Activated CD4-positive, alpha-beta T cell treated with anti-CD3 and anti-CD28 coated beads, Interleukin-2, amount 50 U/mL, for 24 hours (primary cell): ENCODE data around the gene GNAT1.

ENCODE experiments used
- DNase-seq, 2 donors: peaks; one replicate each; pipeline ENCODE4 v3.0.0-alpha.2; 2020; ENCODE audit warnings: low read depth in 1 of 2, low spot score in 1 of 2

Gene GNAT1

DNA sequence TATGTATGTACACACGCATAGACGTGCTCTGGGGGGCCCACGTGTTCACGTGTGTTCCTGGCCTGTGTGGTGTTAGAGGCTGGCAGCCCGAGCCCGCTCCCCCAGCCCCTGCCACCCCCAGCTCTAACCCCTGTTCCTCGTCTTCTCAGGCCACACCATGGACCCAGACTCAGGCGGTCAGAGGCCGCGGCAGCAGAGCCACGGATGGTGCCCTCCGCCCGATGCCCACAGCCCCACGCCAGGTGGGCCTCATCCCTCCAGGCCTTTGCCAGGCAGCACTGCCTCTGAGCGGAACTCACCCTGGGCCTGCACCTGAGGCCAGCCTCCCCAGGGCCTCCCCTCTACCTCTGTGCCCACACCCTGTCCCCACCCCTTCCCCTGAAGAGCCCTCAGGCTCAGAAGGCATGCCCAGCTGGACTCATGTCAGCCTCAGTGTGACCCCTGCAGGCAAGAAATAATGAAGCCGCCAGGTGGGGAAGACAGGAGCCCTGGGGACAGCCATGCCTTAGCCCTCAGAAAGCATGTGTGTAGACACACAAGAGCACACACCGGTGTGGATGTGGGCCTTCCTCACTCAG is 16.4 kb upstream of the GNAT1 start:
- DNase-seq = no peak

DNA sequence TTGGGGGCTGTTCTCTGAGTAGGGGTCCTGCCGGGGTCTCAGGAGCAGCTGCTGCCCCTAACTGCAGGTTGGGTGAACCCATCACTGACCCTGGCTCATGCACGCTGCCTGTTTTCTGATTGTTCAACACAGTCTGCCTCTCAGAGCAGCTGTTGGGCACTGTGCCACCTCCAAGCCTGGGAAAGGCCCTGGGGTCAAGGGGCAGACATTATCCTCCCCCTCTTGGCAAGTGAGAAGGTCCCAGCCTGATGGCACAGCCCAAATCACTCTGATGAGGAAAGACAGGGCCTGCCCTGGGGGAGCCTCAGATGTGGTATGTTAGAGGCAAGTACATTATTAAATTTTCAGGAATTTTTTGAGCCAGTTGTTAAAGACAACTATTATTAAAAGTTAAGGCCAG is 14.1 kb upstream of the GNAT1 start:
- no peak for DNase-seq

DNA sequence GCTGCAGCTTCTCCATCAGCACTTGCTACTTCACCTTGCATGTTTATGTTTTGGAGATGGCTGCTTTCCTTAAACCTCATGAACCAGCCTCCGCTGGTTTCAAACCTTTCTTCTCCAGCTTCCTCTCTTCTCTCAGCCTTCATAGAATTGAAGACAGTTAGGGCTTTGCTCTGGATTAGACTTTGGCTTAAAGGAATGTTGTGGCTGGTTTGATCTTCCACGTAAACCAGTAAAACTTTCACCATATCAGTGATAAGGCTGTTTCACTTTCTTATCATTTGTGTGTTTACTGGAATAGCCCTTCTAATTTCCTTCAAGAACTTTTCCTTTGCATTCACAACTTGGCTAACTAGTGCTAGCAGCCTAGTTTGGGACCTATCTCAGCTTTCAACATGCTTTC is 11.7 kb upstream of the GNAT1 start:
- no peak for DNase-seq

- no peak for DNase-seq
Observed at GRCh38 chr3:50181985-50182384, 9.4 kb upstream of the GNAT1 start.

GRCh38 chr3:50182533-50183099 is 8.8 kb upstream of the GNAT1 start:
- no peak for DNase-seq

- DNase-seq = no peak
Observed at GRCh38 chr3:50183755-50184154, 7.7 kb upstream of the GNAT1 start.

DNA sequence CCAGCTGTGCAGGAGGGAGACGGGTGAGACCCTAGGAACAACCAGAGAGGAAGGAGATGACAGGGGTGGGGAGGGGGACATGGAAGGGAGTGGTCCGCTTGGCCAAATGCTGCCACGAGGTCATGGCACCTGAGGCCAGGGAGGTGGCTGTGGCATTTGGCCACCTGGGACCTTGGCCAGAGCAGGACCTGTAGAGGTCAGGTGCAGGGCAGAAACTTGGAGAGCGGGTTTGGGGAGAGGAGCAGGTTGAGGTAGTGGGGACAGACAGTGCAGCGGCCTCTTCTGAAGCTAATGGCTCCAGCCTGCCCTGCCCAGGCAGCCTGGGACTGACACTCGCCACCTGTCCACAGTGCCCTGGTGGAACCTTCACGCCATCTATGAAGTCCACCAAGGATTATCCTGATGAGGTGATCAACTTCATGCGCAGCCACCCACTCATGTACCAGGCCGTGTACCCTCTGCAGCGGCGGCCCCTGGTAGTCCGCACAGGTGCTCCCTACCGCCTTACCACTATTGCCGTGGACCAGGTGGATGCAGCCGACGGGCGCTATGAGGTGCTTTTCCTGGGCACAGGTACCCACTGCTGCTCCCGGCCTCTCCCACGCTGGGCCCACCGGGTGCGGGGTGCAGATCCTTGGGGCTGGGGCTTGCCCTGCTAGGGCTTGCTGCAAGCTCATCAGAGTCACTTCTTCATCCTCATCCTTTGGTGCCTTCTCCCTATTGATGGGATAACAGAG is 7.0 kb upstream of the GNAT1 start:
- no peak for DNase-seq

DNA sequence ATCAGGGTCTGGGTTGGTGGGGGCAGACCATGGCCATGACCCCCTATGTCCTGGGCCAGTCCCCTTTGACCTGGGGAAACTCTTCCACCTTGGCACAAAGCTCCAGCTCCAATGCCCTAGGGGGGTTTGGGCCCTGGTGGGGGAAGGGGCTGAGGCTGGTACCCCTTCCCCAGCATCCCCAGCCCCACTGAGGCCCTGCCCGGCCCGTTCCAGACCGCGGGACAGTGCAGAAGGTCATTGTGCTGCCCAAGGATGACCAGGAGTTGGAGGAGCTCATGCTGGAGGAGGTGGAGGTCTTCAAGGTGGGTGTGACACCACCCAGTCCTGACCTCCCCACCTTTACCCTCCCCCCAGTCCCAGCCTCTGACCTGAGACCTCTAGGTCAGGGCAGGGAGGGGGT is 6.2 kb upstream of the GNAT1 start:
- no peak for DNase-seq

DNA sequence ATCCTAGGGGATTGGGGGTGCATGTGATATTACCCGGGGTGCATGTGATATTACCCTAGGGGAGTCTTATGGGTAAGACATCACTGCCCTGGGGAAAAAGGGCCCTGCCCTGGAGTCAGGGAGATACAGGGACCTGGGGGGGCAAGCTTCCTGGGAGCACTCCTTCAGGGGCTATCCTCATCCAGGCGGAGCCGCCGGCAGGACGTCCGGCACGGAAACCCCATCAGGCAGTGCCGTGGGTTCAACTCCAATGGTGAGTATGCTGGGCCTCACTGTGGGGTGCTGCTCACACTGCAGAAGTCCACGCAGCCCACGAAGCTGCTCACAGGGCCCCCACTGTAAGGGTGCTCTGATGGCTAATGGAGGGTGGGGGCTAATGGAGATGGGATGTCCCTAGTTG is 5.3 kb upstream of the GNAT1 start:
- no peak for DNase-seq

GRCh38 chr3:50187750-50188149 is 3.7 kb upstream of the GNAT1 start:
- no peak for DNase-seq

DNA sequence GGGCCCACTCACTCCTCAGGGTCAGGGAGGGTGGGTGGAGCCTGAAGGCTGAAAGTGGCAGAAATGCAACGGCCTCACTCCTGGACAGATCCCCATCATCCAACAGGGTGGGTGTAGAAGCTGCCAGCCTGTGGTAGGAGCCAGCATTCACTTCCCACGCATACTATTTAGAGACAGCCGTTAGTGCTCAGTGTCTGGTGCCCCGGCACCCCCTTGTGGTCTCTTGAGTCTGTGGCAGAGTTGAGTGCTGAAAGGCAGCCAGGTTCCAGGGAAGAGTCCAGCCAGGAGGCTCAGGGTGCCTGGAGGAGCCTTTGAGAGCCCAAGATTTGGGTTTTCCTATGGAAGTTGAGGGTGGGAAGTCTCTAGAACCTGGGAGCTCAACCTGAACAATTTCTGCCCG is 2.1 kb upstream of the GNAT1 start:
- DNase-seq = peak in 1 of 2 donors; percentile 27

DNA sequence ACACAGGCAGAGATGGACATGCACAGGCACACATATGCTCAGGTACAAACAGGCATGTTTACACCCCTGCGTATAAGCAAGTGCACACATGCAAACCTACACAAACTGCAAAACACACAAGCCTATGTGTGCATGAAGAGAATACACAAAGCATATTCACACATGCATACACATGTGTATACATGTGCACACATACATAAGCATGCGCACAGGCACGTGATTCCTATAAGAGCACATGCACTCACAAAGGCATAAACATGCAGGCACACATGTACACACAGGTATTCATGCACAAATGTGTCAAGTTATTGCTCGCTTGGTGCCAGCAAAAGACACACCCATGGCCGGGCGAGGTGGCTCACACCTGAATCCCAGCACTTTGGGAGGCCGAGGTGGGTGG is 1.4 kb upstream of the GNAT1 start:
- no peak for DNase-seq

DNA sequence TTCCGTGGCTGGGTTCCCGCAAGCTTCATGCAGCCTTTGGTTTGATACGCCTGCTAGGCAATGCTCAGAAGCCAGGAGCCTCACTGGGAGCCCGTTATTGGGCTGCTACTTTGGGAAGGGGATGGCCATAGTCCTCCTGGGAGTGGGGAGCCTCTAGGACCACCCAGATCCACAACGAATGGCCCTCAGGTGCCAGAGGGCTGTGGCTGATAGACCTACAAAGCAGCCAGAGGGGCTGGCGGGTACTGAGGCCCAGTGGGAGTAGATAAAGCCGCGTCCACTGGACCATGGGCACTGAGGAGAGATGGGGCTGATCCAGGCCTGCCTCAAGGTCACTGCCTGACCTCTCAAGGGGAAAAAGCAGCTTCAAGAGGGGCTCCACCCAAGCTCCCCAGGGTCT is 714 bp downstream of the GNAT1 start:
- no peak for DNase-seq

DNA sequence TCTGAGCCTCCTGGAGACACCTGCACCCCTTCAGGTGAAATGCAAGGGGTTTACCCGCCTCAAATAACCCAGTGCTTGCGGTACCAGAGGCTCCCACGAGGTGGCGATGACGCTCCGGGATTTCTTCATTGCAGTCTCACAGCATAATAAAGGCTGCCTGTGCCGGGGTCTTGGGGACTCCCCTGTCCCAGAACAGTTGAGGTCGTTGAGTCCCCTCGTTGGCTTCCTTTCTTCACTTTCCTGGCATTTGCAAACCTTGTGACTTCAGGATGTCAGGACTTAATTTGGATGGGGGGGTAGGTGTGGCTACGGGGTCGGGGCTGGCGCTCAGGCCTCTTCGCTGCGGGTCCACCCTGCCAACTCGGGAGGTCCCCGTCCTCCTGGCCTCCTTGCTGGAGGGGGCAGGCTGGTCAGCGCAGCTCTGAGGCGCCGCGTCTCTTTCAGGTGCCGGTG is 1.3 kb downstream of the GNAT1 start:
- DNase-seq = peak; percentile 78

GRCh38 chr3:50193286-50193685 is 1.9 kb downstream of the GNAT1 start:
- no peak for DNase-seq

DNA sequence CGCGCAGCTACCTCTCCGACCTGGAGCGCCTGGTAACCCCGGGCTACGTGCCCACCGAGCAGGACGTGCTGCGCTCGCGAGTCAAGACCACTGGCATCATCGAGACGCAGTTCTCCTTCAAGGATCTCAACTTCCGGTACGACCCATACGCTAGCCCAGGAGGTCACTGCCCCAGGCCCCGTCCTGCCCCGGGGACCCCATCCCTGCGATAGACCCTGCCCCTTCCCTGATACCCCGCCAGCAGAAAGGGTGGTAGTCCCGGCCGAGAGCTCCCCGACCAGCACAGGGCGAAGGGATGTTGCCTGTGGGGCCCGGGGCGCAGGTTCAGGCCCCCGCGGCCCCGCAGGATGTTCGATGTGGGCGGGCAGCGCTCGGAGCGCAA is 2.3 kb downstream of the GNAT1 start:
- no peak for DNase-seq

DNA sequence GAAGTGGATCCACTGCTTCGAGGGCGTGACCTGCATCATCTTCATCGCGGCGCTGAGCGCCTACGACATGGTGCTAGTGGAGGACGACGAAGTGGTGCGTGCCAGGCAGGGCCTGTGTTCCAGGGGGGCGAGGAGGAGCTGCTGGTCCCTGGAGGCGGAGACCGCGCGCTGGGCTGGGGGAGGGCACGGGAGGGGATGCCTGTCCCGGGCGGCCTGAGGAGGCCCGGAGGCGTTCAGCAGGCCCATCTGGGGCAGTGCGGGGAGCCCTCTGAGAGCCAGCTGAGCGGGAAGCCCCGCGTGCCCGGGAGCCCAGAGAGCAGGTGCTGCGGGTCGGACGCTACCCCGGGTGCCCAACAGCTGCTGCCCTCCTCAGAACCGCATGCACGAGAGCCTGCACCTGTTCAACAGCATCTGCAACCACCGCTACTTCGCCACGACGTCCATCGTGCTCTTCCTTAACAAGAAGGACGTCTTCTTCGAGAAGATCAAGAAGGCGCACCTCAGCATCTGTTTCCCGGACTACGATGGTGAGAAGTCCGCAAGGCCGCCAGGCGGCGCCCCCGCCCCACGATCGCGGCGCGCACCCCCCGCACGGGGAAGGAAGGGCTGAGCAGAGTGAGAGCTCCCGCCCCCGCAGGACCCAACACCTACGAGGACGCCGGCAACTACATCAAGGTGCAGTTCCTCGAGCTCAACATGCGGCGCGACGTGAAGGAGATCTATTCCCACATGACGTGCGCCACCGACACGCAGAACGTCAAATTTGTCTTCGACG is 2.9 kb downstream of the GNAT1 start:
- peak; percentile 63 to 73 for DNase-seq

- DNase-seq = no peak
Observed at GRCh38 chr3:50194903-50195500, 3.6 kb downstream of the GNAT1 start.

DNA sequence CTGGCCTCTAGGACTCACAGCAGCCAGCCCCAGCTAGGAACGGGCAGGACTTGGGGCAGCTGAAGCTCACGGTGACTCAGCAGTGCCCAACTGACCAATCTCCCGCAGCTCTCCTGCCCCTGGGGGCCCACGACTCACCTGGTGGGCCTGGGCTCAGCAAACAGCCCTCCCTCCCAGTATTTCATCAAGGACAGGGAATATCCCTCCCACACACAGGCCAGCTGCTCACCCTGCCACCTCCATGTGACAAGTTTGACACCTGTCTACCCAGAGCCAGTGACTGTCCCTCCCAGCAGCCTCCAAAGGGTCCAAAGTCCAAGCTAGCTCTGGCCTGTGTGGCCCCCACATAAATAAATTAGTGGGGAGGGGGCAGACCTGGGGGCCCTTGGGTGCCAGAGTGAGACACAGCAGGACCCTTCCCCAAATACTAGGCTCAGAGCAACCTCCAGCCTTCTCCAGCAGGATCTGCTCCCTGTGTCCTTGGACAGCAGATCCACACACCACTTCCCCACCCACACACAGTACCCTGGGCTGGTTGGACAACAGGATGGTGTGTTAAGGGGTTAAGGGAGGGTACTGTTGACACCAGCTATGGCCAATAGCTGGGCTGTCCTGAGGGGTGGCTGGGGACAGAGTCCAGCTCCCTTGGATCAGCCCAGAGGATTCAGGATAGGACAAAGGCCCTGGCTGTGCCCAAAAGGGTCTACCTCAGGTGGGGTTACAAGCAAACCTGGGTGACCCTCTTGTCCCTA is 4.3 kb downstream of the GNAT1 start:
- no peak for DNase-seq

DNA sequence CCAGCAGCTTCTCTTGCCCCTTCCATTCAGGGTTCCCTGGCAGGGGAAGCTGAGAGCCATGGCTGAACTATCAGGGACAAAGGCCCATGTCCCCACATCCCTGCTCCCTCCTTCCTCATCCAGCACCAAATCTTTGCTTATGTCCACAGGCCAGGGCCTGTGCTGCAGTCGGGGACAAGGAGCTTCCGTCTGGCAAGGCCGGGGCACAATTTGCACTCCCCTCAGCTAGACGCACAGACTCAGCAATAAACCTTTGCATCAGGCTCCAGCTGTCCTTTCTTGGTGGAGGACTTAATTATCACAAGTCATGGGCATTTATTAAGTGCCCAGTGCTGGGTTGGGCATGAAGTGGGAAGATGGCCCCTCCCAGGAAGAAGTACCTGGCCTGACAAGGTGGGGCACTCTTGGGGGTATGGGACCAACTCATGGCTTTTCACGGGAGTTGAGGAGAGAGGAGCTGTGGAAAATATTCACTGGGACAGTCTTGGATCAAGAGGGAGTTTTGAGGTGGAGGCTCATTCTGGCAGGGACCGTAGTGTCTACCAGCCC is 4.9 kb downstream of the GNAT1 start:
- DNase-seq = no peak
